GM21723 (cell line): ENCODE results near the gene TNS4.
"Not testable (repeated sequence)": the region's sequence is repeated elsewhere in the genome, so short reads cannot be mapped to it uniquely, and the experiment has no call there.

Experiments used
- ATAC-seq: cut with Tn5 transposase; IDR thresholded peaks from one replicate; pipeline ENCODE4 v1.9.1; 2021; ENCODE audit warnings: mild to moderate bottlenecking, moderate library complexity; ENCODE audit not compliant: unreplicated experiment

TNS4 gene

GRCh38 chr17:40501499-40501911 is at the start of gene TNS4:
TNS4 (minus strand) TSS chr17:40501623; CDS start chr17:40496425, 5,198 bp downstream.
- ATAC-seq: no peak

GRCh38 chr17:40550608-40551007 is 49.2 kb upstream of the TNS4 start:
- no peak for ATAC-seq

GRCh38 chr17:40548982-40549685 is 47.7 kb upstream of the TNS4 start:
- ATAC-seq: no peak

GRCh38 chr17:40548491-40548981 is 47.1 kb upstream of the TNS4 start:
- ATAC-seq: no peak

GRCh38 chr17:40547785-40548478 is 46.5 kb upstream of the TNS4 start:
- ATAC-seq: no peak

GRCh38 chr17:40547079-40547784 is 45.8 kb upstream of the TNS4 start:
- no peak for ATAC-seq

GRCh38 chr17:40546497-40546896 is 45.1 kb upstream of the TNS4 start:
- not testable (repeated sequence) for ATAC-seq

- ATAC-seq: no peak
These were observed 44.2 kb upstream of the TNS4 start for GRCh38 chr17:40545660-40546059.

GRCh38 chr17:40542558-40543411 is 41.4 kb upstream of the TNS4 start:
- no peak for ATAC-seq

GRCh38 chr17:40541873-40542557 is 40.6 kb upstream of the TNS4 start:
- no peak for ATAC-seq

GRCh38 chr17:40541060-40541872 is 39.8 kb upstream of the TNS4 start:
- ATAC-seq: no peak

- ATAC-seq: no peak
These were observed 39.0 kb upstream of the TNS4 start for GRCh38 chr17:40540448-40540847.

GRCh38 chr17:40539711-40540411 is 38.4 kb upstream of the TNS4 start:
- no peak for ATAC-seq

- no peak for ATAC-seq
These were observed 37.7 kb upstream of the TNS4 start for GRCh38 chr17:40538936-40539705.

- ATAC-seq: no peak
These were observed 36.9 kb upstream of the TNS4 start for GRCh38 chr17:40538019-40538935.

GRCh38 chr17:40536295-40537171 is 35.1 kb upstream of the TNS4 start:
- ATAC-seq: no peak
